ENCODE data around the gene GNB2. TPM values are rescaled to one million over a fixed set of nuclear protein-coding genes. Genes with fewer than 3 reads are reported as not detected.

GNB2 gene
- 196 to 273 TPM (median 234 TPM) in 5 replicates for total RNA-seq (2022; extraction: Qiagen RNA extraction; ENCODE audit: low read depth)

DNA sequence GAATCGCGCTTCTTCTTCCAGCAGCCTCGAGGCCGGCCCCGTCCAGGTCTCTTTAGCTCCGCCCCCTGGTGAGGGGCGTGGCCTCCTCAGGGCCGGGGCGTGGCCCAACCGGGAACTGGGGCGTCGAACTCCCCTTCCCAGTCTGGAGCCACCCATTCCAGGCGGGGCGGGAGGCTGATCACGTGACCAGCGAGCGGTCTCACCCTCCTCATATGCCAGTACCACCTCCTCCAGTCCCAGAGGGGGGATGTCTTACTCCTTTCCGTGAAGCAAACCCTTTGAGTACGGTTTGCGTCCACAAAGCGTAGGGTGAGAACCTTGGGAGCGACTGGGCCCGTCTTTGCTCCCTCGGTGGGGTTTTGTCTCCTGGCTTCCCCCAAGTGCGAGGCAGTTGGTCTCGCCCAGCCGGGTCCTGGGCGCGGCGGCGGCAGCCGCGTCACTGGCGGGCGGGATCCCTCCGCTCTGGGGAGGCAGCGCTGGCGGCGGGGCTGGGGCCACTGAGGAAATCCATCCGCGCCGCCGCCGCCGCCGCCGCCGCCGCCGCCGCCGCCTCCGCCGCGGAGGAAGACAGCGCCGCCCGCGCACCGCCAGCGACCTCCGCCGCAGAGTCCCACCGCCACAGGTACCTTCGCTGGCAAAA lies at the start of gene GNB2:
TSS of gene GNB2 (plus strand) at position 439 of the 640 bp plus-strand sequence. CDS start 2,526 bp downstream, outside the sequence.

DNA sequence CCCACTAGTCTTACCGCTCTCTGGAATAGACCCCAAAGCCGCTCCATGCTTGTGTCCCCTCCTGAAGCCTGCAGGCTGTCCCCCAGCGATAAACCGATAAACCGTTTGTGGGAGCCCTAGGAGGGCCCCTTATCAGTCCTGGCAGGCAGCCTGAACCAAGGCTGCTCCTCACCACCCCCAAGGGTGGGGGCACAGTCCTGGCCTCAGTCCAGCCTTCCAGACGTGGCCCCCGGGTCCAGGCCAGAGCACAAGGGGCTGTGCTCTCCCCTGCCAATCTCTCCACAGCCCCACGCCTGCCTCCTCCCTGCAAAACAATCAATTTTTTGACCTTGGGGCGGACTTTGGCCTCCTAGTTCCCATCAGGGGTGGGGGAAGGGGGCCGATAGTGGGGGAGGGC lies 32.1 kb upstream of the GNB2 start, which contains the start of gene TFR2:
TSS of gene TFR2 (minus strand) at position 90 of the 397 bp plus-strand sequence. CDS start at position 47, 43 bp downstream.

DNA sequence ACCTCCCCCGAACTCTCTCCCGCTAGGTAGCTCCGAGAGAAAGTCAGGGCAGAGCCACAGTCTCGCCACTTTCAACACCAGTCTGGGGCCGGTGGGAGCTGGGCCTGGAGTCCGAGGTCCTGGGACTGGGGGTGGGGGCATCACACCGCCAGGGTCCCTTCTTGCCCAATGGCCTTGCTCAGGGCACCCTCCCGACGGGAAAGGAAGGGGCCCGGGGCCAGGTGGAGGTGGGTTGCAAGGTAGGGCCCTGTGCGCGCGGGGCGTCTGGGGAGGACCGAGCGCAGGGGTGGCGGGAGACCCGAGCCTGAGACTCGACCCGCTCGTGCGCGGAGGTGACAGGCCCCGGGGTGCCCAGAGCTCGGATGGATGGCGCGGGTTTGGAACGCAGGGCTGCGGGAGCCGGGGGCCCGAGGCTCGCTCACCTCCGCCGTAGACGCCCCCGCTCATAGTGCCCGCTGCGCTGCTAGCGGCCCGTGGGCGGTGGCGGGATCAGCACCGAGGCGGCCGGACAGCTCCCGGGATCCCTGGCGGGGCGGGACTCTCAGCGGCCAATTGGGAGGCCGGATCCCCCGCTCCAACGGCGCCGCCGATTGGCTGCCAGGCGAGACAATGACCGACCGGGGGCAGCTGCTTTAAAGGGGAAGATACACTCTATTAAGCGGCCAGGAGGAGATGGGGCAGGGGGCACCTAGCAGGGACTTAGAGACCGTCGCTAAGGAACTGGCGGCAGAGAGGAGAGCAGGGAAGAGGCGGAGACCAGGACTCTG lies 17.4 kb upstream of the GNB2 start, which contains the start of gene ACTL6B:
TSS of gene ACTL6B (minus strand) at position 541 of the 767 bp plus-strand sequence. CDS start at position 447, 94 bp downstream.

DNA sequence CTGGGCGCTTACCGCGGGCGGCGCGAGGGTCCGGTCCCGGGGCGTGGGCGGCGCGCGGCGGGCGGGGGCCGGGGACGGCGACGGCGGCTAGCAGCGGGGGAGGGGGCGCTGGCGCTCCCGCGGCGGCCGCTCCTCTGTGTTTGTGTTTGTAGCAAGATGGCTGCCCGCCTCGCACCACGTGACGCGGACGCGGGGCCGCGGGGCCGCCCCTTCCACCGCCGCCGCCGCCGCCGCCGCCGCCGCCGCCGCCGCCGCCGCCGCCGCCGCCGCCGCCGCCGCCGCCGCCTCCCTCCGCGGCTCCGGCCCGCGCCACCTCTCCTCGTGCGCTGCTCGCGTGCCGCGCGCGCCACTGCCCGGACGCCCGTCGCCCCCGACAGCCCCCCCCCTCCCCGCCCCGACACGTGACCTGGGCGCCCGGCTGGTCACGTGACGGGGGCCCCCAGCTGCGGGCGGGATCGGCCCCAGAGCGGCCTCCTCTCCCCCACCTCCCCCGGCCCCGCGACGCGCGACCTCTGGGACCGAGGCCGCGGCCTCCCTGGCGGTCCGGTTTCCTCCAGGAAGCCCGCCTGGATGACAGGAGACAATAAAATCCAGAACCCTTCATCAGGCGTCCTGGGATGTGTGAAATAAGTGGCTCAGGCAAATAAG lies 20.7 kb downstream of the GNB2 start, which contains the start of gene GIGYF1:
TSS of gene GIGYF1 (minus strand) at position 153 of the 648 bp plus-strand sequence. CDS start 6,012 bp downstream, outside the sequence.

DNA sequence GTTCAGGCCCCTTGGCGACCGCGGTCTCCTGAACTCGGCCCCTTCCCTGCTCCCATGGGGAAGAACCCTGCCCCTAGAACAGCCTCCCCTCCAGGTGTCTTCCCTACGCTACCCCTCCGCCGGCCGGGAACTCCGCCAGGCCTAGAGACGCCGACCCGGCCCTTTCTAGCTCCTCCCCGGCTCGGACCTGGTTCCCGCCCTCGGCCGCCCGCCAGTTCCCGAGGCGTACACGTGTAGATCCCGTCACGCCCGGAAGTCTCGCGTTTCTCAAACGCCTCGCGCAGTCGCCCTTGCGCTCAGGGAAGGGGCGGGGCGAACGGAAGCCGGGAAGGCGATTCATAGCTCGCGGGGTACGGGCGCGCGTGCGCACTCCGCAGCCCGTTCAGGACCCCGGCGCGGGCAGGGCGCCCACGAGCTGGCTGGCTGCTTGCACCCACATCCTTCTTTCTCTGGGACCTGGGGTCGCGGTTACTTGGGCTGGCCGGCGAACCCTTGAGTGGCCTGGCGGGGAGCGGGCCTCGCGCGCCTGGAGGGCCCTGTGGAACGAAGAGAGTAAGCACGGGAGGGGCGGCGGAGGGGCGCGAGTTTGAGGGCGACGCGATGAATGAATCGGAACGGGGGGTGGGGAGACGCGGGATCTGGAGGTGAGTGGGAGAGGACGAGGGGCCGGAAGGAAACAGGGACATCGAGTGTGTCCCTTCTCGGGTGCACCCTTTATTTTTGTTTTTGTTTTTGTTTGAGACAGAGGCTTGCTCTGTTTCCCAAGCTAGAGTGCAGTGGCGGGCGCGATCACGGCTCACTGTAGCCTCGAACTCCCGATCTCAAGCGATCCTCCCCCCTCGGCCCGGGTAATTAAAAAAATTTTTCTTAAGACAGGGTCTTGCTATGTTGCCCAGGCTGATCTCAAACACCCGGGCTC lies 32.5 kb downstream of the GNB2 start, which contains the start of gene POP7:
TSS of gene POP7 (plus strand) at position 369 of the 919 bp plus-strand sequence. CDS start 710 bp downstream, outside the sequence.

DNA sequence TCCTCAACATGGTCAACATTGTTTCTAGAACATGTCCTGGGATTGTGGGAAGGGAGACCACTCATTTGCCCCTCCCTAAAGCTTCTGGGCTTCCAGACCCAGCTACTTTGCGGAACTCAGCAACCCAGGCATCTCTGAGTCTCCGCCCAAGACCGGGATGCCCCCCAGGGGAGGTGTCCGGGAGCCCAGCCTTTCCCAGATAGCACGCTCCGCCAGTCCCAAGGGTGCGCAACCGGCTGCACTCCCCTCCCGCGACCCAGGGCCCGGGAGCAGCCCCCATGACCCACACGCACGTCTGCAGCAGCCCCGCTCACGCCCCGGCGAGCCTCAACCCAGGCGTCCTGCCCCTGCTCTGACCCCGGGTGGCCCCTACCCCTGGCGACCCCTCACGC lies 46.7 kb downstream of the GNB2 start, which contains the start of gene EPO:
TSS of gene EPO (plus strand) at position 190 of the 392 bp plus-strand sequence. CDS start 513 bp downstream, outside the sequence.

Other genes with a start within 250 kb of the GNB2 start
- 1.2 to 1.8 TPM (median 1.5 TPM) in 5 replicates for gene ZCWPW1, start 245.0 kb upstream of the GNB2 start, total RNA-seq (2022; extraction: Qiagen RNA extraction; ENCODE audit: low read depth)
- gene MEPCE, start 243.9 kb upstream of the GNB2 start, total RNA-seq (2022; extraction: Qiagen RNA extraction; ENCODE audit: low read depth): 39.3 to 50.6 TPM (median 43.3 TPM) in 5 replicates
- gene PPP1R35, start 237.2 kb upstream of the GNB2 start, total RNA-seq (2022; extraction: Qiagen RNA extraction; ENCODE audit: low read depth): 27.7 to 53.3 TPM (median 48.9 TPM) in 5 replicates
- gene SPACDR, start 209.5 kb upstream of the GNB2 start, total RNA-seq (2022; extraction: Qiagen RNA extraction; ENCODE audit: low read depth): 0.45 to 0.90 TPM (median 0.75 TPM) in 4 of 5 replicates, not detected in the other
- gene TSC22D4, start 194.5 kb upstream of the GNB2 start, total RNA-seq (2022; extraction: Qiagen RNA extraction; ENCODE audit: low read depth): 27.0 to 38.4 TPM (median 33.2 TPM) in 5 replicates
- 0.52 to 1.1 TPM (median 0.85 TPM) in 5 replicates for gene NYAP1, start 189.8 kb upstream of the GNB2 start, total RNA-seq (2022; extraction: Qiagen RNA extraction; ENCODE audit: low read depth)
- gene AGFG2, start 134.5 kb upstream of the GNB2 start, total RNA-seq (2022; extraction: Qiagen RNA extraction; ENCODE audit: low read depth): 8.5 to 16.0 TPM (median 12.5 TPM) in 5 replicates
- gene SAP25, start 99.8 kb upstream of the GNB2 start, total RNA-seq (2022; extraction: Qiagen RNA extraction; ENCODE audit: low read depth): 0.28 to 0.88 TPM (median 0.68 TPM) in 4 of 5 replicates, not detected in the other
- gene LRCH4, start 87.6 kb upstream of the GNB2 start, total RNA-seq (2022; extraction: Qiagen RNA extraction; ENCODE audit: low read depth): 12.9 to 16.1 TPM (median 14.0 TPM) in 5 replicates
- gene FBXO24, start 87.4 kb upstream of the GNB2 start, total RNA-seq (2022; extraction: Qiagen RNA extraction; ENCODE audit: low read depth): 0.12 to 0.24 TPM (median 0.22 TPM) in 5 replicates
- gene PCOLCE, start 71.4 kb upstream of the GNB2 start, total RNA-seq (2022; extraction: Qiagen RNA extraction; ENCODE audit: low read depth): 4.9 to 11.2 TPM (median 8.6 TPM) in 5 replicates
- gene MOSPD3, start 61.2 kb upstream of the GNB2 start, total RNA-seq (2022; extraction: Qiagen RNA extraction; ENCODE audit: low read depth): 17.2 to 20.3 TPM (median 18.1 TPM) in 5 replicates
- 2.3 to 3.1 TPM (median 2.6 TPM) in 5 replicates for gene TFR2, start 32.2 kb upstream of the GNB2 start, total RNA-seq (2022; extraction: Qiagen RNA extraction; ENCODE audit: low read depth)
- gene ACTL6B, start 17.3 kb upstream of the GNB2 start, total RNA-seq (2022; extraction: Qiagen RNA extraction; ENCODE audit: low read depth): not detected in 5 replicates
- gene GIGYF1, start 20.5 kb downstream of the GNB2 start, total RNA-seq (2022; extraction: Qiagen RNA extraction; ENCODE audit: low read depth): 15.2 to 24.0 TPM (median 19.9 TPM) in 5 replicates
- gene POP7, start 32.4 kb downstream of the GNB2 start, total RNA-seq (2022; extraction: Qiagen RNA extraction; ENCODE audit: low read depth): 73.4 to 102 TPM (median 92.0 TPM) in 5 replicates
- gene EPO, start 46.7 kb downstream of the GNB2 start, total RNA-seq (2022; extraction: Qiagen RNA extraction; ENCODE audit: low read depth): 0.07 to 0.09 TPM in 2 of 5 replicates, not detected in the others
- gene ZAN, start 59.9 kb downstream of the GNB2 start, total RNA-seq (2022; extraction: Qiagen RNA extraction; ENCODE audit: low read depth): not detected in 5 replicates
- 34.2 to 45.6 TPM (median 41.5 TPM) in 5 replicates for gene EPHB4, start 153.8 kb downstream of the GNB2 start, total RNA-seq (2022; extraction: Qiagen RNA extraction; ENCODE audit: low read depth)
- 14.0 to 16.5 TPM (median 14.7 TPM) in 5 replicates for gene SLC12A9, start 179.0 kb downstream of the GNB2 start, total RNA-seq (2022; extraction: Qiagen RNA extraction; ENCODE audit: low read depth)
- gene TRIP6, start 193.6 kb downstream of the GNB2 start, total RNA-seq (2022; extraction: Qiagen RNA extraction; ENCODE audit: low read depth): 46.1 to 61.3 TPM (median 52.0 TPM) in 5 replicates
- gene SRRT, start 201.4 kb downstream of the GNB2 start, total RNA-seq (2022; extraction: Qiagen RNA extraction; ENCODE audit: low read depth): 112 to 151 TPM (median 144 TPM) in 5 replicates
- 2.9 to 5.7 TPM (median 5.0 TPM) in 5 replicates for gene UFSP1, start 216.0 kb downstream of the GNB2 start, total RNA-seq (2022; extraction: Qiagen RNA extraction; ENCODE audit: low read depth)
- 1.4 to 2.5 TPM (median 1.8 TPM) in 5 replicates for gene ACHE, start 222.1 kb downstream of the GNB2 start, total RNA-seq (2022; extraction: Qiagen RNA extraction; ENCODE audit: low read depth)